ENCODE measurements around the gene ZNF275. TPM values are rescaled to one million over a fixed set of nuclear protein-coding genes. Genes with fewer than 3 reads are reported as not detected.
"Not testable (repeated sequence)": the region's sequence is repeated elsewhere in the genome, so short reads cannot be mapped to it uniquely, and the experiment has no call there.

Gene ZNF275
- total RNA-seq, 1 experiment from 2014 or later = 9.8 TPM

- TF ChIP-seq ZBTB33 (IDR thresholded peaks at IDR 0.05; ENCODE audit: extremely low read depth, insufficient replicate concordance, low read length) (no peak), EGR1 (IDR thresholded peaks at IDR 0.05; ENCODE audit: low read depth) (no peak), CEBPB (IDR thresholded peaks at IDR 0.05; ENCODE audit: low read depth) (no peak), SP1 (IDR thresholded peaks at IDR 0.05; ENCODE audit: low read depth) (no peak), POLR2AphosphoS5 (IDR thresholded peaks at IDR 0.05; ENCODE audit: low read depth, low read length) (no peak), MAX (IDR thresholded peaks at IDR 0.05) (no peak), SIN3A (IDR thresholded peaks at IDR 0.05; ENCODE audit: low read depth) (no peak), CBX3 (IDR thresholded peaks at IDR 0.05; ENCODE audit: low read depth) (no peak)
Measured at GRCh38 chrX:153382563-153383482, 48.9 kb downstream of the ZNF275 start (continued).

GRCh38 chrX:153384390-153384789, 50.4 kb downstream of the ZNF275 start:
- no peaks in the 10 kb centered on the region for H3K9me2 ChIP-seq (ENCODE audit: insufficient read depth)
- RAD21 ChIA-PET (ENCODE audit: low non-redundant PET in 1 of 2, low total read pairs in 2 of 2, uncharacterized antibody in 2 of 2, unreplicated experiment in 2 of 2) = no interaction called here
- CTCF ChIA-PET = no interaction called here
- no peaks in the 10 kb centered on the region for H4K20me1 ChIP-seq (ENCODE audit: insufficient read depth)
- no peak overlapping the region for H3K9ac ChIP-seq (ENCODE audit: low read length)
- H3K27ac ChIP-seq (ENCODE audit: low read depth, low read length) = no peak overlapping the region
- no peak overlapping the region for H3K4me2 ChIP-seq (ENCODE audit: low read length)
- DNase-seq (ENCODE audit: low read depth, low spot score) = no peak
- no peaks in the 10 kb centered on the region for H3K27me3 ChIP-seq (ENCODE audit: insufficient read depth, low read length)
- intact Hi-C loops (cut with micrococcal nuclease) = no loop called here
- H3K36me3 ChIP-seq (ENCODE audit: control insufficient read depth in 1 of 2, insufficient read depth in 2 of 2, low read length in 2 of 2) = no peaks in the 10 kb centered on the region
- no peaks in the 10 kb centered on the region for H3K4me1 ChIP-seq (ENCODE audit: control insufficient read depth in 1 of 2, insufficient read depth in 2 of 2, low read length in 2 of 2)
- no peak for ATAC-seq
- TF ChIP-seq REST (IDR thresholded peaks at IDR 0.05; ENCODE audit: low read depth) = no peak
- no peak for TF ChIP-seq ZBTB33 (IDR thresholded peaks at IDR 0.05; ENCODE audit: extremely low read depth, insufficient replicate concordance, low read length)
- no peak for TF ChIP-seq POLR2AphosphoS5 (IDR thresholded peaks at IDR 0.05; ENCODE audit: low read depth, low read length)
- no TSS peak for BruUV-seq (replicated peaks)
- no peak overlapping the region for H2AFZ ChIP-seq (ENCODE audit: low read depth, low read length, poor library complexity, severe bottlenecking)
- POLR2A ChIA-PET = no interaction called here
- H3K79me2 ChIP-seq (ENCODE audit: insufficient read depth, low read length) = no peaks in the 10 kb centered on the region
- no peak overlapping the region for H3K4me3 ChIP-seq (replicated peaks in 1 of 2; ENCODE audit: low read depth in 1 of 2, low read length in 2 of 2)
- no peaks in the 10 kb centered on the region for H3K9me3 ChIP-seq (ENCODE audit: control insufficient read depth in 1 of 2, insufficient read depth in 1 of 2, low read depth in 1 of 2, low read length in 2 of 2)

GRCh38 chrX:153384973-153385372, 51.0 kb downstream of the ZNF275 start:
- POLR2A ChIA-PET; H3K4me2 ChIP-seq (ENCODE audit: low read length); CTCF ChIA-PET; H3K4me3 ChIP-seq (replicated peaks in 1 of 2; ENCODE audit: low read depth in 1 of 2, low read length in 2 of 2); DNase-seq (ENCODE audit: low read depth, low spot score); H4K20me1 ChIP-seq (ENCODE audit: insufficient read depth); ATAC-seq; H3K36me3 ChIP-seq (ENCODE audit: control insufficient read depth in 1 of 2, insufficient read depth in 2 of 2, low read length in 2 of 2); H3K27ac ChIP-seq (ENCODE audit: low read depth, low read length); H3K9me3 ChIP-seq (ENCODE audit: control insufficient read depth in 1 of 2, insufficient read depth in 1 of 2, low read depth in 1 of 2, low read length in 2 of 2); H3K27me3 ChIP-seq (ENCODE audit: insufficient read depth, low read length); H2AFZ ChIP-seq (ENCODE audit: low read depth, low read length, poor library complexity, severe bottlenecking); RAD21 ChIA-PET (ENCODE audit: low non-redundant PET in 1 of 2, low total read pairs in 2 of 2, uncharacterized antibody in 2 of 2, unreplicated experiment in 2 of 2); H3K9me2 ChIP-seq (ENCODE audit: insufficient read depth); intact Hi-C loops (cut with micrococcal nuclease); H3K79me2 ChIP-seq (ENCODE audit: insufficient read depth, low read length); BruUV-seq (replicated peaks); H3K4me1 ChIP-seq (ENCODE audit: control insufficient read depth in 1 of 2, insufficient read depth in 2 of 2, low read length in 2 of 2); H3K9ac ChIP-seq (ENCODE audit: low read length): not testable (repeated sequence)

All from HCT116 (cell line).